ENCODE results near the gene ATP5MC2.
A peak's percentile ranks its signal among the peaks of the same experiment; 100 is the strongest.
"Not testable (repeated sequence)": the region's sequence is repeated elsewhere in the genome, so short reads cannot be mapped to it uniquely, and the experiment has no call there.

ATP5MC2 gene

GRCh38 chr12:53675701-53676607 lies at the start of gene ATP5MC2:
Gene ATP5MC2 (minus strand): TSS chr12:53676083. CDS start chr12:53672614, 3,469 bp downstream.
- Mint-ChIP-seq H3K27me3 (peaks cover 14% of the 10 kb centered on the region), H3K9me3 (ENCODE audit: low read depth) (no peaks in the 10 kb centered on the region), H3K27ac (peak within 1 kb of the TSS; percentile 99), H3K4me3 (peak within 1 kb of the TSS; percentile 97), H3K4me1 (ENCODE audit: low read depth) (peaks cover 35% of the 10 kb centered on the region), H3K36me3 (peaks cover 3% of the 10 kb centered on the region)

- H3K36me3 Mint-ChIP-seq, result peaks cover 5% of the 10 kb centered on the region
- H3K4me1 Mint-ChIP-seq (ENCODE audit: low read depth), result peaks cover 16% of the 10 kb centered on the region
- no peak overlapping the region for H3K4me3 Mint-ChIP-seq
- H3K27ac Mint-ChIP-seq, result no peak overlapping the region
- H3K27me3 Mint-ChIP-seq, result no peaks in the 10 kb centered on the region
- no peaks in the 10 kb centered on the region for H3K9me3 Mint-ChIP-seq (ENCODE audit: low read depth)
These were observed 46.7 kb upstream of the ATP5MC2 start for GRCh38 chr12:53722450-53723041.

- Mint-ChIP-seq H3K27me3 (no peaks in the 10 kb centered on the region), H3K4me1 (ENCODE audit: low read depth) (peaks cover 3% of the 10 kb centered on the region), H3K4me3 (no peak overlapping the region), H3K36me3 (peaks cover 13% of the 10 kb centered on the region), H3K27ac (no peak overlapping the region), H3K9me3 (ENCODE audit: low read depth) (no peaks in the 10 kb centered on the region)
These were observed 45.1 kb upstream of the ATP5MC2 start for GRCh38 chr12:53720946-53721345.

- Mint-ChIP-seq H3K4me1 (ENCODE audit: low read depth) (peaks cover 2% of the 10 kb centered on the region), H3K27ac (no peak overlapping the region), H3K9me3 (ENCODE audit: low read depth) (no peaks in the 10 kb centered on the region), H3K36me3 (peaks cover 13% of the 10 kb centered on the region), H3K27me3 (no peaks in the 10 kb centered on the region), H3K4me3 (no peak overlapping the region)
These were observed 43.8 kb upstream of the ATP5MC2 start for GRCh38 chr12:53719649-53720048.

GRCh38 chr12:53718567-53718966 lies 42.7 kb upstream of the ATP5MC2 start:
- not testable (repeated sequence) for H3K4me3 Mint-ChIP-seq; H3K9me3 Mint-ChIP-seq (ENCODE audit: low read depth); H3K4me1 Mint-ChIP-seq (ENCODE audit: low read depth); H3K27ac Mint-ChIP-seq; H3K27me3 Mint-ChIP-seq
- peaks cover 13% of the 10 kb centered on the region for H3K36me3 Mint-ChIP-seq

GRCh38 chr12:53717319-53717718 lies 41.4 kb upstream of the ATP5MC2 start:
- no peak overlapping the region for H3K27ac Mint-ChIP-seq
- H3K4me1 Mint-ChIP-seq (ENCODE audit: low read depth), result no peaks in the 10 kb centered on the region
- no peaks in the 10 kb centered on the region for H3K9me3 Mint-ChIP-seq (ENCODE audit: low read depth)
- no peak overlapping the region for H3K4me3 Mint-ChIP-seq
- H3K36me3 Mint-ChIP-seq, result peaks cover 15% of the 10 kb centered on the region
- H3K27me3 Mint-ChIP-seq, result no peaks in the 10 kb centered on the region

- H3K27me3 Mint-ChIP-seq, result no peaks in the 10 kb centered on the region
- peaks cover 10% of the 10 kb centered on the region for H3K36me3 Mint-ChIP-seq
- H3K4me3 Mint-ChIP-seq, result no peak overlapping the region
- H3K27ac Mint-ChIP-seq, result no peak overlapping the region
- H3K4me1 Mint-ChIP-seq (ENCODE audit: low read depth), result no peaks in the 10 kb centered on the region
- H3K9me3 Mint-ChIP-seq (ENCODE audit: low read depth), result no peaks in the 10 kb centered on the region
These were observed 38.1 kb upstream of the ATP5MC2 start for GRCh38 chr12:53714004-53714403.

- Mint-ChIP-seq H3K27me3 (no peaks in the 10 kb centered on the region), H3K36me3 (peaks cover 10% of the 10 kb centered on the region), H3K27ac (no peak overlapping the region), H3K9me3 (ENCODE audit: low read depth) (no peaks in the 10 kb centered on the region), H3K4me3 (no peak overlapping the region), H3K4me1 (ENCODE audit: low read depth) (no peaks in the 10 kb centered on the region)
These were observed 37.6 kb upstream of the ATP5MC2 start for GRCh38 chr12:53713516-53713915.

GRCh38 chr12:53712059-53712643 lies 36.3 kb upstream of the ATP5MC2 start:
- H3K9me3 Mint-ChIP-seq (ENCODE audit: low read depth), result no peaks in the 10 kb centered on the region
- H3K36me3 Mint-ChIP-seq, result peaks cover 10% of the 10 kb centered on the region
- H3K27me3 Mint-ChIP-seq, result no peaks in the 10 kb centered on the region
- H3K27ac Mint-ChIP-seq, result no peak overlapping the region
- H3K4me3 Mint-ChIP-seq, result no peak overlapping the region
- no peaks in the 10 kb centered on the region for H3K4me1 Mint-ChIP-seq (ENCODE audit: low read depth)

GRCh38 chr12:53710091-53710490 lies 34.2 kb upstream of the ATP5MC2 start:
- H3K9me3 Mint-ChIP-seq (ENCODE audit: low read depth), result no peaks in the 10 kb centered on the region
- no peak overlapping the region for H3K4me3 Mint-ChIP-seq
- H3K4me1 Mint-ChIP-seq (ENCODE audit: low read depth), result no peaks in the 10 kb centered on the region
- no peak overlapping the region for H3K27ac Mint-ChIP-seq
- H3K36me3 Mint-ChIP-seq, result peaks cover 2% of the 10 kb centered on the region
- peaks cover 8% of the 10 kb centered on the region for H3K27me3 Mint-ChIP-seq

GRCh38 chr12:53709671-53710070 lies 33.8 kb upstream of the ATP5MC2 start:
- no peaks in the 10 kb centered on the region for H3K4me1 Mint-ChIP-seq (ENCODE audit: low read depth)
- H3K9me3 Mint-ChIP-seq (ENCODE audit: low read depth), result no peaks in the 10 kb centered on the region
- peaks cover 2% of the 10 kb centered on the region for H3K36me3 Mint-ChIP-seq
- peaks cover 9% of the 10 kb centered on the region for H3K27me3 Mint-ChIP-seq
- no peak overlapping the region for H3K4me3 Mint-ChIP-seq
- H3K27ac Mint-ChIP-seq, result no peak overlapping the region

GRCh38 chr12:53706080-53706479 lies 30.2 kb upstream of the ATP5MC2 start:
- no peaks in the 10 kb centered on the region for H3K36me3 Mint-ChIP-seq
- no peak overlapping the region for H3K27ac Mint-ChIP-seq
- no peak overlapping the region for H3K4me3 Mint-ChIP-seq
- H3K4me1 Mint-ChIP-seq (ENCODE audit: low read depth), result no peaks in the 10 kb centered on the region
- H3K27me3 Mint-ChIP-seq, result peaks cover 32% of the 10 kb centered on the region
- no peaks in the 10 kb centered on the region for H3K9me3 Mint-ChIP-seq (ENCODE audit: low read depth)

GRCh38 chr12:53703756-53704155 lies 27.9 kb upstream of the ATP5MC2 start:
- Mint-ChIP-seq H3K27ac (no peak overlapping the region), H3K4me3 (no peak overlapping the region), H3K9me3 (ENCODE audit: low read depth) (no peaks in the 10 kb centered on the region), H3K36me3 (no peaks in the 10 kb centered on the region), H3K4me1 (ENCODE audit: low read depth) (no peaks in the 10 kb centered on the region), H3K27me3 (peaks cover 40% of the 10 kb centered on the region)

- peaks cover 50% of the 10 kb centered on the region for H3K27me3 Mint-ChIP-seq
- peaks cover 4% of the 10 kb centered on the region for H3K4me1 Mint-ChIP-seq (ENCODE audit: low read depth)
- H3K4me3 Mint-ChIP-seq, result no peak overlapping the region
- no peaks in the 10 kb centered on the region for H3K36me3 Mint-ChIP-seq
- H3K9me3 Mint-ChIP-seq (ENCODE audit: low read depth), result no peaks in the 10 kb centered on the region
- H3K27ac Mint-ChIP-seq, result no peak overlapping the region
These were observed 25.8 kb upstream of the ATP5MC2 start for GRCh38 chr12:53701518-53702264.

- Mint-ChIP-seq H3K4me3 (no peak overlapping the region), H3K36me3 (no peaks in the 10 kb centered on the region), H3K9me3 (ENCODE audit: low read depth) (no peaks in the 10 kb centered on the region), H3K4me1 (ENCODE audit: low read depth) (peaks cover 14% of the 10 kb centered on the region), H3K27me3 (peaks cover 51% of the 10 kb centered on the region), H3K27ac (no peak overlapping the region)
These were observed 24.7 kb upstream of the ATP5MC2 start for GRCh38 chr12:53700567-53700966.

All from activated naive CD8-positive, alpha-beta T cell (primary cell).